CD4-positive, alpha-beta T cell treated with Interleukin-4 for 1 hour (primary cell): Measurements from ENCODE around the gene SORCS2.
"Not testable (repeated sequence)": the region's sequence is repeated elsewhere in the genome, so short reads cannot be mapped to it uniquely, and the experiment has no call there.

ENCODE experiments used
- DNase-seq, 2 donors: peaks; one replicate each; pipeline ENCODE4 v3.0.0-alpha.2; 2020 to 2022

SORCS2 gene

GRCh38 chr4:7160951-7161440, 31.3 kb upstream of the SORCS2 start:
- no peak for DNase-seq

GRCh38 chr4:7161721-7162214, 30.6 kb upstream of the SORCS2 start:
- DNase-seq, result no peak

- DNase-seq, result not testable (repeated sequence)
Observed at GRCh38 chr4:7165056-7165873, 27.1 kb upstream of the SORCS2 start.

GRCh38 chr4:7165874-7166201, 26.5 kb upstream of the SORCS2 start:
- DNase-seq, result no peak

GRCh38 chr4:7166237-7166636, 26.1 kb upstream of the SORCS2 start:
- DNase-seq, result no peak

GRCh38 chr4:7166981-7167700, 25.2 kb upstream of the SORCS2 start:
- DNase-seq, result no peak

- no peak for DNase-seq
Observed at GRCh38 chr4:7167706-7168105, 24.6 kb upstream of the SORCS2 start.

- DNase-seq, result no peak
Observed at GRCh38 chr4:7168106-7168505, 24.2 kb upstream of the SORCS2 start.

GRCh38 chr4:7169134-7169533, 23.2 kb upstream of the SORCS2 start:
- no peak for DNase-seq

- DNase-seq, result no peak
Observed at GRCh38 chr4:7170012-7170411, 22.3 kb upstream of the SORCS2 start.

- no peak for DNase-seq
Observed at GRCh38 chr4:7171191-7171900, 21.0 kb upstream of the SORCS2 start.

- DNase-seq, result no peak
Observed at GRCh38 chr4:7172508-7172907, 19.8 kb upstream of the SORCS2 start.

GRCh38 chr4:7172946-7173345, 19.4 kb upstream of the SORCS2 start:
- no peak for DNase-seq

- no peak for DNase-seq
Observed at GRCh38 chr4:7173841-7174449, 18.4 kb upstream of the SORCS2 start.

GRCh38 chr4:7179158-7179557, 13.2 kb upstream of the SORCS2 start:
- no peak for DNase-seq

GRCh38 chr4:7180938-7181337, 11.4 kb upstream of the SORCS2 start:
- no peak for DNase-seq

GRCh38 chr4:7182616-7183015, 9.7 kb upstream of the SORCS2 start:
- no peak for DNase-seq

- no peak for DNase-seq
Observed at GRCh38 chr4:7183161-7183560, 9.2 kb upstream of the SORCS2 start.

- DNase-seq, result no peak
Observed at GRCh38 chr4:7183780-7184460, 8.4 kb upstream of the SORCS2 start.

- no peak for DNase-seq
Observed at GRCh38 chr4:7185487-7186030, 6.8 kb upstream of the SORCS2 start.

GRCh38 chr4:7186031-7186430, 6.3 kb upstream of the SORCS2 start:
- DNase-seq, result no peak

GRCh38 chr4:7186516-7187167, 5.7 kb upstream of the SORCS2 start:
- no peak for DNase-seq
